ENCODE results near the gene SH3BP4.

Gene SH3BP4

DNA sequence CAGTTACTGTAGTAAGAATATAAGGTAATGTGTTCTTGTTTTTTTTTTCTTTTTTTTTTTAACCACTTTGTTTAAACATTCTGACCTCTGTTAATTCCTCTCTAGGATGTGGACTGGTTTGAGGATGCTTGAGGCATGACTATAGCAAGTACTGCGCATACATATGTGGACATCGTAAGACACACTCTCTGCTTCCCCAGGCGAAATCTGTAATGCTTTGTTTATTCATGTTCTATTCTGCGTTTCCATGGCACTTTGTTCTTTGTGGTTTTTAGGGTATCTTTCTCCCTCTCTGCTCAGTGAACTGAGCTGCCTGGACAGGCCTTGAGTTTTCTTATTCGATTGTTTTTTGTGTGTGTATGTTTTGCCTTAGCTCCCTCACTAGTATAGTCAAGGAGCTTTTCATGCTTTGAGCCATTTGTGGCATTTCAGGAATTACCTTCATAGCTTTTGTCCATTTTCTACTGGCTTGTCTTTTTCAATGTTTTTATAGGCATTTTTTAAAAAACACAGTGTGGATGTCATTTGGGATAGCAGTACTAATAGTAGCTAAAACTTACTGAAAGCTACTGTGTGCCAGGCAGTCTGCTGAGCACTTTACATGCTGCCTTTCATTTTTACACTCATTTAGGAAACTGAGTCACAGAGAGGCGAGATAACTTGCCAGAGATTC, 1.9 kb upstream of the SH3BP4 start:
- no peak for DNase-seq (ENCODE audit: low read depth)

DNA sequence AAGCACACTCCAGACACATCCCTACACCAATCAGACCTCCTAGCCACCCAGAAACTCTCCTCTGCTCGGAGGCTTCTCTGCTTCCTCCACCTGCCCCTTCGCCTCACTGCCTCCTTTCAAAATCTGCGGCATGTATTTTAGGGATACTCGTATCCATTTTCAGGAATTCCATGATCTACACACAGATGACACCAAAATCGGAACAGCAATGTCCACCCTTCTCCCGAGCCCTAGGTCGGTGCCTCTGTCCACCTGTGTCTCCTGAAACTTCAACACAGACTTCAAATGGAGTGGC, 1.4 kb upstream of the SH3BP4 start:
- DNase-seq (ENCODE audit: low read depth) = no peak

GRCh38 chr2:234950730-234951663, 820 bp upstream of the SH3BP4 start:
- DNase-seq (ENCODE audit: low read depth) = no peak

- DNase-seq (ENCODE audit: low read depth) = no peak
These were observed 676 bp downstream of the SH3BP4 start for GRCh38 chr2:234952270-234953115.

DNA sequence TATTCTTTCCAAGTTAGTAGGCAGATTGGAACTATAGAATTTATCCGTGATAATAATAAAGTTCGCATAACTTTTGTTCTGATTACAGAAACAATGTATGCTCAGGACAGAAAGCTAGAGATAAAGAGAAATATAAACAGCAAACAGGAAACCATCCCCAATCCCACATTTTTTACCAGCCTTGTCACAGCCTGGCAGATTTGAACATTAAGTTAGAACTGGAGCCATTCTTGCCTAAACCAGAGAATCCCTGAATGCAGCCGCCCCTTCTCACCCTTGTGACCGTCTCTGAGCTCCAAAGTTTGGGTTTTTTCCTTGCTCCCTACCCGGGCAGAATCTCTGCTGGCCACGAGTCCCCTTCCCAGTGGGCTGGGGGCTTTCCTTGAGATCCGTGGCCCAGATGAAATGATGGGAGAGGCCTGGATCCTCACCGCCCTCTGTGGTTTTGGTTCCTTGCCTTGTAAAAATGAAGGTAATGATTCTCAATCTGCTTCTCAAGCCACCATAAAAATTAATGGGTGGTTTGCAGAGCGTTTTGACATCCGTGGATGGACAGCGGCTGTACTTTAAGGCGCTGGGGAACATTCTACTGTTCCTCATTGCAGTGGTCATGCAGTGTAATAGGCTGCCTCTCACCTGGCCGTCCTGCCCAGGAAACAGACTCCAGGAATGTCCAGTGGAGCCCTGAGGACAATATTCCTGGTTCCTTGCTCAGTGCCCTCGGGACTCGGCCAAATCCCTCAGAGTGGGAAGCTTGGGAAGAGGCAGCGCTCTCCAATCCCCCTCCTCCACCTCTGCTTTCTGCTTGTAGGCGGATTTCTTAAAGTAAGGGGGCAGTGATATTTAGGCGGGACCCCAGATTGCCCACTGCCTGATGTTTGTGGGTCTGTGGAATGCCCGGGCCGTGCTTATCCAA, 1.6 kb downstream of the SH3BP4 start:
- DNase-seq (ENCODE audit: low read depth) = no peak

GRCh38 chr2:234954551-234954992, 2.8 kb downstream of the SH3BP4 start:
- no peak for DNase-seq (ENCODE audit: low read depth)

GRCh38 chr2:234955091-234955591, 3.3 kb downstream of the SH3BP4 start:
- DNase-seq (ENCODE audit: low read depth) = no peak

DNA sequence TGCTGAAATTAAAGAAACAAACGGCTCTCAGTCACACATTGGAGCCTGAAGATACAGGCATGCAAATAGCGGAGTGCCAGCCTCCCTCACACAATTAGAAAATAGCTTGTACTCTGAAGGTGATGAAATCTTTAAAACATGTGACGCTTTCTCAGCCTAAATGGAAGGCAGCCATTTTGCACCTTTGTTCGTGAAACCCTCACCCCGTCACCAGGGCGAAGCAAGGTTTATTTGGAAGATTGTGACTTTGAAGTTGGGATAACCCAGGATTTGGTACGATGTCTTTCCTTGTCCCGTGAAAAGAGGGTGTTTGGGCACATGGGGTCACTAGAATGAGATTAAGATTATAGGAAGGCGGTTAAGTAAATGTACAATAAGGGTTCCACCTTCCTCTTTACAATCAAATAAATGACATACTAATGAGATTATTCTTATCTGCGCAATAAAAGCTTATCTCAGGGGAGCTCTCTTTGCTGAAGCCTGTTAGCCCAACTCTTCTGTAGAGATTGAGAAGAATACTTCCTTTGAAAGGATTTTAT, 4.2 kb downstream of the SH3BP4 start:
- no peak for DNase-seq (ENCODE audit: low read depth)

GRCh38 chr2:234957834-234958135, 6.0 kb downstream of the SH3BP4 start:
- no peak for DNase-seq (ENCODE audit: low read depth)

DNA sequence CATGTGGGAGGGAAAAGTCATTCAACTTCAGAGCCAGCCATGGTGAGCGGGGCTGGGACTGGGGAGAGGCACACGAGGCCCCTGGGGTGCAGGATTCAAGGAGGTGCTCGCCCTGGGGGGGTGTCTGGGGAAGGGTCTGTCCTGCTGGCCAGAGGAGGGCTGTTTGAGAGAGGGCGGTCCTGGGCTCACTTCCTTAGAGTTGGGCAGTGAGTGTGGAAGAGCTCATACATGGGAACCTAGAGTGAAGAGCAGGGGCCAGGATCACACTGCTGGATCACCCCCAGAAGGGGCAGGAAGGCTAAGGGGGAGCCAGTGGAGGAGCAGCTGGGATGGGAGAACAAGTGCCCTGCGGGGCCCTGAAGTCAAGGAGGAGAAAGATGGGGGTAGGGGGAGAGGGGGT, 6.5 kb downstream of the SH3BP4 start:
- no peak for DNase-seq (ENCODE audit: low read depth)

DNA sequence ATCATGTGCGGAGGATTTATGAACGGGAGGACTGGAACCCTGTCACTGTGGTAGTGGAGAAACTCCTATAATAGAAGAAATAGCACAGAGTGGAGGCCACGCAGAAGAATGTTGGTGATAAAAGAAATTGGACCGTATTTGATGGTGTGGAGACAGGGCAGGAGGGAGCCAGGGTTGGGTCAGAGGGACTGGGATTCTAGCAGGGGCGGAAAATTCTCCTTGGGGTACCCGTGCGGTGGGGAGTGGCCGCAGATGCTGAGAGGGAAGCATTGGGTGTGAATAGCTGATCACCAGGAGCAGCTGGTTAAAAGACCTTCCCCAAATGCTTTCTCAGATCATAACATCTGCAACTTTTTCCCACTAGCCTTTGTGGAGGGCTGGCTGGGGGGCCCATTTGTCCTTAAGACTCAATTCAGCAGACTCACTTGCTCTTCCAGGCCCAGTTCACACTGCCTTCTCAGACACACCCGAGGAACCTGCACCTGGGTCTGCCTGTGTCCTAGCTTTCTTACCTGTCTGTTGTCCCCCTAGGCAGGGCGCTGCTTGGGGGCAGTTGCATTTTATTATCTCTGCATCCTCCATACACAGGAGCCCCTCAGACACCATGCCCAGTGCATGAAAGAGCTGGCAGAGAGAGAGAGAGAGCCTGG, 7.1 kb downstream of the SH3BP4 start:
- DNase-seq (ENCODE audit: low read depth) = no peak

GRCh38 chr2:234960175-234961088, 8.6 kb downstream of the SH3BP4 start:
- no peak for DNase-seq (ENCODE audit: low read depth)

DNA sequence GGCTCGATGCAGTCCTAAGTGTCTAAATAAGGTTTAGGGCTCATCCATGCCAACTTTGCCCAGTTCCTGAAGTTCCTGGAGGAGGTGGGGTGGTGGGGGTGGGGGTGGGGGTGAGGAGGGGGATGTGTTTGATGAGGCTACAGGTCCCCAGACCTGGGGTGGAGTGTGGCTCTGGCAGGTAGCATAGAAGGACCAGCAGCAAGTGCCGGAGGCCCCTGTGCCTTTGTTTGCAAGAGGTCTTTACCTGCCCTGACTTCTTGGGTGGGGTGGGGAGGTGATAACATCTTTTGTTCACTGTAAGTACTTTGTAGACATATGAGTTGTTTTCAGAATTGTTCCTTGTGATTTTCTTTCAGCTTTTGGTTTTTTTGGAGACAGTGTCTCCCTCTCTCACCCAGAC, 10.0 kb downstream of the SH3BP4 start:
- no peak for DNase-seq (ENCODE audit: low read depth)

DNA sequence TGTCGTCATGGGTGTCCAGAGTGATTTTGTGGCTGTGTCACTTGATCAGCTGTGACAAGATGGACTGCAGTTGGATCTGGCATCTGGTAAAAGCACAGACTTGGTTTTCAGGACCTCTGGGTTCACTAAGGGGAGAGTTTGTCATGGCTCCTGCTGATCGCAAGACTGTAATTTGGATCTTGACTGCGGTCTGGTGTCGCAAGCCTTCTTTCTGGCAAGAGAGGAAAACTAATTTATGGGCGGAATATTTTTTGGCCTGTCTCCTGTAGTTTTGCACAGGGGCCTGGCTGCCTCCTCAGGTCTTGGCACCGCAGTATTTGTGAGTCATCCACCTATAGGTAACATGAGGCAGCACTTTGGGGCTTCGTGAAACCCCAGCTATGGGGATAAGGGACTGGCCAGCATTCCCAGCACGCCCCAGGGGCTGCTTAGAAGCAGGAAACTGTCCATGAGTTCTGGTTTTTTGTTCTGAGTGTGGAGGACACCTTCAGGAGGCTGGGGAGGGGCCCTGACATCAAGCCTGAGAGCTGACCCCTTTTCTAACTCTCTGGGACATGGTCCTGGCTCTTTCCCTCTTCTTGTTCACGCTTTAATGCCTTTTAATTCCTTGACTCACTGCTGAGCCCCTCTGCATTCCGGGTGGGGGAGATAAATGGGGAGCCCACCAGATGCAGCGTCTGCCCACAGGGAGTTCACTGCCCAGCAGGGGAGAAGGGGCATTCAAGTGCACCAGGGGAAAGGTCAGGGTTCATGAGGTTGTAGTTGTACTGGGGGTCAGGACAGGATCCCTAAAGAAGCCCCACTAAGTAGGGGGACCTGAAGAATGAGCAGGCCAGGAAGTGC, 12.2 kb downstream of the SH3BP4 start:
- no peak for DNase-seq (ENCODE audit: low read depth)

DNA sequence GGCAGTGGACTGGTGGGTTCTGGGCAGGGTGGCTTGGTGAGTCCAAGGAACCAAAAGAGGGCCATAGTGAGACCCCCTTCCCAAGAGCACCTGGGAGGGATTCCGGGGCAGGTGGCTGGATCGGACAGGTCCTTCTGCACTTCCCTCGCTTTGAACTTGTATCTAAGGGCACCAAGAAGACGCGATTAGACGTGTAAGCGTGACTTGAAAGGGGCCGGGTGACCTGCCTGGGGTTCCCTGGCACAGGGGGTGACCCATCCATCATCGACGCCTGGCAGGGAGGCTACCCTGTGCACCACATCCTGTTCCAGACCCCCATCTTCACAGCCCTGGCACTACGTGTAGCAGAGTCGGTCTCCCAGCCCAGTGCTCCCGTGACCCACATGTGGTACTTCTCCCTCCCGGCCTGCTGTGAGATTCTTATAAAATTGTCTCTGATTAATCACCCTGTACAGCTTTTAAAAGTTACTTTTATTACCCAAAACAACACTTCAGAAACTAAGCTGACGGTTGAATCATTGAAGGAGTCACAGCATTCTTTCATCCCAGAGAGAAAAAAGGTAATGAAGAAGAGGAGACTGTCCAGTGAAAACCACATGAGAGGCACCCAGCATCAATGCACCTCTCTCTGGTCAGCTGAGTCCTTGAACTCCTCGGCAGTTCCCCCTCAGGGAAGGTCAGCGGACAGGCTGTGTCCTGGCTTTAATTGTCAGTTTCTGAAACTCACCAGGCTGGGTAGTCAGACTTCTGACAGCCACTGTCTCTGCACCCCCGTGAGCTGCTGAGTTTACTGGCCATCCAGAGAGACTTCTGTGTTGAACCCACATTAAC, 13.0 kb downstream of the SH3BP4 start:
- DNase-seq (ENCODE audit: low read depth) = no peak

DNA sequence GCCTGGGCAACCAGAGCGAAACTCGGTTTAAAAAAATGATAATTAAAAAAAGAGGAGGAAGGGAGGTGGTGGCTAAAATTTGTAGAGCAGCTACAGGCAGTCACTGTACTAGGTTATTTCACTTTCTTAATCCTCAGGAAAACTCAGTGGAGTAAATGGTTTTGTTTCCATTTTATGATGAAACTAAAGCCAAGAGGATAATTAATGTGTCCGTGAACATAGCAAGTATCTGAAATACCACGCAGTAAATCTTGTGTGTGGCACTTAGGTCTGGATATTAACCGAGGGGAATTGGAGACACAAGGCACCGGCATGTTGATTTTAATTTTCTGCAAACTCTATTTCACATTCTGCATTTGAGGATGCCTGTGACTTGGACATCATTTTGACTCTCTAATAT, 14.5 kb downstream of the SH3BP4 start:
- no peak for DNase-seq (ENCODE audit: low read depth)

- no peak for DNase-seq (ENCODE audit: low read depth)
These were observed 15.5 kb downstream of the SH3BP4 start for GRCh38 chr2:234967201-234967869.
